ENCODE data around the gene PDZRN4.

DNA sequence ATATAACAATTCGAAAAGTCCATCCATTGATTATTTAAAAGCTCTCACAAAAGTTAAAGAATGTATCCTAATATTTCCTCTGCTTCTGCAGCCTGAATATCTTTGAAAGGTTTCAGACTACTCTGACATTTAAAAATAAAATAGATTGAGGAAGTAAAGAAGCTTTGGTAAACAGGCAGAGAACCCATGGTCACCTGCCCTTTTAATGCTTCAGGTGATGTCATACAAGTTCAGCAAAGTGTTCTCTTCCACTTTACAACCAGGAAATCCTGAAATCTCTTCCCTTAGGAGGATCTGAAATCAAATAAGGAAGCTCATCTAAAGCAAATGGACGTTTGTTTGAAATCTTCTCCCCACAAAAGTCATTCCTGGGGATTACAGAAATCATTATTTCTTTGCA is 322.4 kb downstream of the PDZRN4 start:
- TF ChIP-seq, protein P1, sequence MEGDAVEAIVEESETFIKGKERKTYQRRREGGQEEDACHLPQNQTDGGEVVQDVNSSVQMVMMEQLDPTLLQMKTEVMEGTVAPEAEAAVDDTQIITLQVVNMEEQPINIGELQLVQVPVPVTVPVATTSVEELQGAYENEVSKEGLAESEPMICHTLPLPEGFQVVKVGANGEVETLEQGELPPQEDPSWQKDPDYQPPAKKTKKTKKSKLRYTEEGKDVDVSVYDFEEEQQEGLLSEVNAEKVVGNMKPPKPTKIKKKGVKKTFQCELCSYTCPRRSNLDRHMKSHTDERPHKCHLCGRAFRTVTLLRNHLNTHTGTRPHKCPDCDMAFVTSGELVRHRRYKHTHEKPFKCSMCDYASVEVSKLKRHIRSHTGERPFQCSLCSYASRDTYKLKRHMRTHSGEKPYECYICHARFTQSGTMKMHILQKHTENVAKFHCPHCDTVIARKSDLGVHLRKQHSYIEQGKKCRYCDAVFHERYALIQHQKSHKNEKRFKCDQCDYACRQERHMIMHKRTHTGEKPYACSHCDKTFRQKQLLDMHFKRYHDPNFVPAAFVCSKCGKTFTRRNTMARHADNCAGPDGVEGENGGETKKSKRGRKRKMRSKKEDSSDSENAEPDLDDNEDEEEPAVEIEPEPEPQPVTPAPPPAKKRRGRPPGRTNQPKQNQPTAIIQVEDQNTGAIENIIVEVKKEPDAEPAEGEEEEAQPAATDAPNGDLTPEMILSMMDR (IDR thresholded peaks at IDR 0.05): no peak
- TF ChIP-seq POLR2A (IDR thresholded peaks at IDR 0.05): no peak
- TF ChIP-seq POLR2AphosphoS5 (IDR thresholded peaks at IDR 0.05): no peak
